Measurements from ENCODE around the gene PDIA6.

- TF ChIP-seq CTCF (conservative IDR thresholded peaks at IDR 0.05): no peak
- TF ChIP-seq ZFX (IDR thresholded peaks at IDR 0.05): peak; percentile 87
These were observed at the start of gene PDIA6 for GRCh38 chr2:10812362-10813162.
